Lung (tissue), 12 donors: ENCODE measurements around the gene DENND5B. TPM values are rescaled to one million over a fixed set of nuclear protein-coding genes. Genes with fewer than 3 reads are reported as not detected.

Experiments
- ATAC-seq: fragments of 200-7000 bp; cut with Tn5 transposase; one replicate; pipeline ENCODE4 v1.9.1; 2020; ENCODE audit warnings: moderate number of reproducible peaks; ENCODE audit not compliant: insufficient read depth, low FRiP score
- DNase-seq, 3 donors: peaks; one replicate each; pipeline ENCODE4 v3.0.0-alpha.2; 2013 to 2017
- H3K27ac ChIP-seq, 2 donors: one replicate each; pipeline ENCODE4 v1.5.1; 2013; ENCODE audit warnings: mild to moderate bottlenecking in 2 of 2, moderate library complexity in 2 of 2, control low read depth in 1 of 2, inconsistent platforms in 1 of 2, low read depth in 1 of 2, low read length in 1 of 2
- H3K27me3 ChIP-seq, 3 donors: one replicate each; pipeline ENCODE4 v1.5.1; 2013; ENCODE audit warnings: low read length in 2 of 3; ENCODE audit not compliant: control insufficient read depth in 3 of 3, insufficient read depth in 3 of 3
- H3K36me3 ChIP-seq, 4 donors: one replicate each; pipeline ENCODE4 v1.5.1; 2013; ENCODE audit warnings: low read length in 4 of 4, mild to moderate bottlenecking in 1 of 4, moderate library complexity in 1 of 4; ENCODE audit not compliant: control insufficient read depth in 4 of 4, insufficient read depth in 4 of 4
- H3K4me1 ChIP-seq, 5 donors: one replicate each; pipeline ENCODE4 v1.5.1; 2013; ENCODE audit warnings: low read length in 5 of 5, mild to moderate bottlenecking in 2 of 5, moderate library complexity in 1 of 5; ENCODE audit not compliant: control insufficient read depth in 5 of 5, insufficient read depth in 5 of 5
- H3K4me3 ChIP-seq: one replicate; pipeline ENCODE4 v1.5.1; 2013; ENCODE audit warnings: mild to moderate bottlenecking, control low read depth, moderate library complexity
- H3K9ac ChIP-seq, 2 donors: one replicate each; pipeline ENCODE4 v1.5.1; 2013; ENCODE audit warnings: low read length in 2 of 2, control low read depth in 1 of 2; ENCODE audit not compliant: insufficient read depth in 1 of 2
- H3K9me3 ChIP-seq, 4 donors: one replicate each; pipeline ENCODE4 v1.5.1; 2013; ENCODE audit warnings: low read length in 3 of 4, mild to moderate bottlenecking in 1 of 4, moderate library complexity in 1 of 4; ENCODE audit not compliant: control insufficient read depth in 4 of 4, insufficient read depth in 3 of 4
- WGBS, 2 donors: extraction: QIAGEN DNeasy Blood & Tissue Kit; methylation state at CpG; one replicate each; pipeline ENCODE4 v1.1.7; 2013; 5-methylcytosine and 5-hydroxymethylcytosine counted together
- polyA plus RNA-seq, 2 donors: library from polyadenylated mRNA; stranded (reverse); fragments of 200-250 nt; gene quantifications; one replicate each; pipeline ENCODE4 v1.2.1, GENCODE V29; 2013
- total RNA-seq, 2 donors: library from RNA; depleted of rRNA in 1 of 2; stranded (reverse); fragments of >200 nt in 1 of 2; gene quantifications; one replicate each; pipeline ENCODE4 v1.2.1, GENCODE V29; 2014 to 2021
- TF ChIP-seq, protein P1 (sequence below): IDR thresholded peaks from 2 replicates; pipeline ENCODE4 v1.5.1; 2012; ENCODE audit warnings: mild to moderate bottlenecking; ENCODE audit errors: control extremely low read depth, extremely low read depth
- donor health status: control.
- donor health status: control.
- donor health status: Bipolar disorder and iron deficiency.
- donor health status: healthy.
- donor health status: DM: yes; HTN: yes; CAD: no.

The DENND5B gene
- total and polyA plus RNA-seq, 4 donors = 1.2 to 15.7 (median 3.6) TPM

DNA sequence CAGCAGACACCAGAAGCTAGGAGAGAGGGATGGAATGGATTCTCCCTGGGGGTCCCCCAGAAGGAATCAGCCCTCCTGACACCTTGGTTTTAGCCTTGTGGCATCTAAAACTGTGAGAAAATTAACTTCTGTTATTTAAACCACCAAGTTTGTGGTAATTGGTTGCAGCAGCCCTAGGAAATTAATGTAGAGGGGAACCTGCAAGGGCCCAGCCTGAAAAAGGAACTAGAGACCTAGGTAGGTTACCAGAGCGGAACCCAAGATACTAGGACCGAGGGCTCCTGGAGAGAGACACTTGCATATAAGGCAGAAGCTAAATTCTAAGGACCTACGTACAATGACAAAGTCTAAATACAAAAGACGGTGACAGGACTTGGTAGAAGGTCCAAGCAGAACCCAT, 8.1 kb upstream of the DENND5B start:
- Histone ChIP-seq H3K27ac (no peak overlapping the region), H3K4me1 (peaks cover 0 to 2% (median 0%) of the 10 kb centered on the region in 5 donors), H3K9ac (no peak overlapping the region), H3K4me3 (no peak overlapping the region), H3K27me3 (no peaks in the 10 kb centered on the region), H3K9me3 (no peaks in the 10 kb centered on the region), H3K36me3 (no peaks in the 10 kb centered on the region)
- ATAC-seq = no peak
- 71 to 90% methylated on average over 4 of the region's 4 CpGs for WGBS, 2 donors
- no peak for DNase-seq
- TF ChIP-seq, protein P1, sequence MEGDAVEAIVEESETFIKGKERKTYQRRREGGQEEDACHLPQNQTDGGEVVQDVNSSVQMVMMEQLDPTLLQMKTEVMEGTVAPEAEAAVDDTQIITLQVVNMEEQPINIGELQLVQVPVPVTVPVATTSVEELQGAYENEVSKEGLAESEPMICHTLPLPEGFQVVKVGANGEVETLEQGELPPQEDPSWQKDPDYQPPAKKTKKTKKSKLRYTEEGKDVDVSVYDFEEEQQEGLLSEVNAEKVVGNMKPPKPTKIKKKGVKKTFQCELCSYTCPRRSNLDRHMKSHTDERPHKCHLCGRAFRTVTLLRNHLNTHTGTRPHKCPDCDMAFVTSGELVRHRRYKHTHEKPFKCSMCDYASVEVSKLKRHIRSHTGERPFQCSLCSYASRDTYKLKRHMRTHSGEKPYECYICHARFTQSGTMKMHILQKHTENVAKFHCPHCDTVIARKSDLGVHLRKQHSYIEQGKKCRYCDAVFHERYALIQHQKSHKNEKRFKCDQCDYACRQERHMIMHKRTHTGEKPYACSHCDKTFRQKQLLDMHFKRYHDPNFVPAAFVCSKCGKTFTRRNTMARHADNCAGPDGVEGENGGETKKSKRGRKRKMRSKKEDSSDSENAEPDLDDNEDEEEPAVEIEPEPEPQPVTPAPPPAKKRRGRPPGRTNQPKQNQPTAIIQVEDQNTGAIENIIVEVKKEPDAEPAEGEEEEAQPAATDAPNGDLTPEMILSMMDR = no peak

DNA sequence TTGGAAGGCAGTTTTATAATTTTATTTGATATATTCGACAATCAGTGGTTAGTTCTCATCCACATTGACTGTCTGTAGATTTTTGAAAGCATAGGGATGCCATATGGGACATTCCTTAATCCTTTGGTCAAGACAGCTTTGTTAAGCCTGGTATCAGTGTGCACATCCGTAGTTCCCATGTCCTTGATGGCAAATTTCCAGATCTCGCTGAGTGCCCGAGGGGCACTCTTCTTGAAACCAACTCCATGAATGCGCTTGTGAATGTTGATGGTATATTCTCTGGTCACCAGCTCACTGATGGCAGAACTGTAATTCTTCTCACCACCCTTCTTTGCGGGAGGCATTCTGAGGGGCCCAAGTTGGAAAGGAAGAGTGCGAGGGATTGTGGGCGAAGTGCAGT, 6.1 kb upstream of the DENND5B start:
- ATAC-seq = no peak
- 87 to 90% methylated on average over 8 of the region's 8 CpGs for WGBS, 2 donors
- DNase-seq = no peak

DNA sequence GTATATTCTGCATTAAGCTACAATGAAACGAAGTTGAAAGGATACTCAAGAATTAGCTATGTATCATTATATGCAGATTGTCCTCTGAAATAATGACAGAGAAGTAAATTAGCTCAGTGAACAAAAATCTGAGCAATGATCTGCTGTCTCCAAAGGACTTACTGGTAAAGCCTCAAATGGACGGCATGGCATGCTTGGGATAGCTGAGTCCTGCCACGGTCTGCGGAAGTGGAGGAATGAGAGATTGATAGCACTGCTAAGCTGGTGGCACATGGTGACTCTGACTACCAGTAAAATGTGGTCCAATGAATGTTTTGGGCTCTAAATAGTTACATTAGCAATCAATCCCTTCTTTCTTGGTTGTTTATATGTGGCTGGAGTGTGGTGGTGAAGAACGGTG, 3.7 kb upstream of the DENND5B start:
- H3K36me3 ChIP-seq = no peaks in the 10 kb centered on the region
- H3K9me3 ChIP-seq = no peaks in the 10 kb centered on the region
- no peaks in the 10 kb centered on the region for H3K27me3 ChIP-seq
- DNase-seq = no peak
- no peak overlapping the region for H3K9ac ChIP-seq
- ATAC-seq = no peak
- TF ChIP-seq, protein P1 = no peak
- H3K4me3 ChIP-seq = no peak overlapping the region
- WGBS, 2 donors = 66 to 81% methylated on average over 5 of the region's 5 CpGs
- peaks cover 0 to 7% (median 0%) of the 10 kb centered on the region in 5 donors for H3K4me1 ChIP-seq
- H3K27ac ChIP-seq = no peak overlapping the region

More for the DNA sequence above, 6.1 kb upstream of the DENND5B start:
- H3K27ac ChIP-seq = no peak overlapping the region
- H3K36me3 ChIP-seq = no peaks in the 10 kb centered on the region
- no peak overlapping the region for H3K9ac ChIP-seq
- peaks cover 0 to 4% (median 0%) of the 10 kb centered on the region in 5 donors for H3K4me1 ChIP-seq
- TF ChIP-seq, protein P1 = no peak
- no peak overlapping the region for H3K4me3 ChIP-seq
- no peaks in the 10 kb centered on the region for H3K27me3 ChIP-seq
- H3K9me3 ChIP-seq = no peaks in the 10 kb centered on the region

DNA sequence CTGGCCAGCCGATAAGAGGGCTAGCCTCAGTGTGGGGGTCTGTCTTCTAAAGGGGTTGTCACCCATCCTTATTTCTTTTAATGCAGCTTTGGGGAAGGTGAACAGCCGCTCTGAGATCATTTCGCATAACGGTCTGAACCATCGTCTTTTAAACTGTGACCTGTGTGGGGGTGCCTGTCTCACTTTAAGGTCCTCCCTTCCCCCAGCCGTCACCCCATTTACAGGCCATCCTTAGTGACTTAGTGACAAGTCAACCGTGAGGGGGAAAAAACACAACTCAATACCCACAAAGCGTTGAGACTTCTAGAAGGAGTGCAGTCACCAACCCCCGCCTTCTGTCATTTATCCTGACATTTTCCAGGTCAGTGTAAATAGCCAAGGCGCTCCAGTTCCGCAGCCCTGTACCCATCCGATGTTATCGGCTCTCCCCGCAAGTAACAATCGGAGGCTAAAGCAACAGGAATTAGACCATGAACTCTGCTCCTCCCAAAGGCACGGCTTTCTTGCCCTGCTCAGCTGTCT, 505 bp upstream of the DENND5B start:
- Histone ChIP-seq H3K27me3 (no peaks in the 10 kb centered on the region), H3K36me3 (no peaks in the 10 kb centered on the region), H3K27ac (peak overlapping the region; percentile 72 to 100), H3K9ac (peak overlapping the region in 1 of 2 donors; percentile 63), H3K4me3 (peak overlapping the region; percentile 89), H3K9me3 (no peaks in the 10 kb centered on the region), H3K4me1 (peaks cover 0 to 12% (median 2%) of the 10 kb centered on the region in 5 donors)
- TF ChIP-seq, protein P1 = no peak
- 4 to 7% methylated on average over 16 of the region's 16 CpGs for WGBS, 2 donors
- DNase-seq = peak in 2 of 3 donors; percentile 45 to 49
- no peak for ATAC-seq
